ENCODE measurements around the gene ZNF235.

- TF ChIP-seq, protein P1, sequence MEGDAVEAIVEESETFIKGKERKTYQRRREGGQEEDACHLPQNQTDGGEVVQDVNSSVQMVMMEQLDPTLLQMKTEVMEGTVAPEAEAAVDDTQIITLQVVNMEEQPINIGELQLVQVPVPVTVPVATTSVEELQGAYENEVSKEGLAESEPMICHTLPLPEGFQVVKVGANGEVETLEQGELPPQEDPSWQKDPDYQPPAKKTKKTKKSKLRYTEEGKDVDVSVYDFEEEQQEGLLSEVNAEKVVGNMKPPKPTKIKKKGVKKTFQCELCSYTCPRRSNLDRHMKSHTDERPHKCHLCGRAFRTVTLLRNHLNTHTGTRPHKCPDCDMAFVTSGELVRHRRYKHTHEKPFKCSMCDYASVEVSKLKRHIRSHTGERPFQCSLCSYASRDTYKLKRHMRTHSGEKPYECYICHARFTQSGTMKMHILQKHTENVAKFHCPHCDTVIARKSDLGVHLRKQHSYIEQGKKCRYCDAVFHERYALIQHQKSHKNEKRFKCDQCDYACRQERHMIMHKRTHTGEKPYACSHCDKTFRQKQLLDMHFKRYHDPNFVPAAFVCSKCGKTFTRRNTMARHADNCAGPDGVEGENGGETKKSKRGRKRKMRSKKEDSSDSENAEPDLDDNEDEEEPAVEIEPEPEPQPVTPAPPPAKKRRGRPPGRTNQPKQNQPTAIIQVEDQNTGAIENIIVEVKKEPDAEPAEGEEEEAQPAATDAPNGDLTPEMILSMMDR (IDR thresholded peaks at IDR 0.05; ENCODE audit: low read length) = no peak
- TF ChIP-seq EZH2 (optimal IDR thresholded peaks at IDR 0.05; ENCODE audit: low read depth, low read length) (no peak), EZH2phosphoT487 (IDR thresholded peaks at IDR 0.05; ENCODE audit: low read length) (no peak)
These were observed 27.3 kb upstream of the ZNF235 start for GRCh38 chr19:44332145-44332544.
